ENCODE results near the gene CARD11. TPM values are rescaled to one million over a fixed set of nuclear protein-coding genes. Genes with fewer than 3 reads are reported as not detected.

CARD11 gene
- total RNA-seq, 1 donor from 2014 or later: 0.16 TPM

DNA sequence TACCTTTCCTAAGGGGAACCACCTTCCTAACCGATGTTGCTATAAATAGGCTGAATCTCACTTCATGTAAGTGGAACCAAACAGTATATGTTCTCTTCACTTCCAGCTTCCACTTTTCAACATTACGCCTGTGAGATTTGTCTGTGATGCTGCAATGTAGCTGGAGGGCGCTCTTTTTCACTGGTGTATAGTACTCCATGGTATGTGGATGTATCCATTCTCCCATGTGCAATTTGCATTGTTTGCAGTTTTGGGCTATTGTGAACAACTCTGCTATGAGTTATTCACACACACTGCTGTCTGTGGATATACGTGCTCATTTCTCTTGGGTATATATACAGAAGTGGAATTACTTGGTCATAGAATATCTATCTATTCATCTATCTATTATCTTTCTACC lies 123.6 kb downstream of the CARD11 start:
- TF ChIP-seq, protein P1, sequence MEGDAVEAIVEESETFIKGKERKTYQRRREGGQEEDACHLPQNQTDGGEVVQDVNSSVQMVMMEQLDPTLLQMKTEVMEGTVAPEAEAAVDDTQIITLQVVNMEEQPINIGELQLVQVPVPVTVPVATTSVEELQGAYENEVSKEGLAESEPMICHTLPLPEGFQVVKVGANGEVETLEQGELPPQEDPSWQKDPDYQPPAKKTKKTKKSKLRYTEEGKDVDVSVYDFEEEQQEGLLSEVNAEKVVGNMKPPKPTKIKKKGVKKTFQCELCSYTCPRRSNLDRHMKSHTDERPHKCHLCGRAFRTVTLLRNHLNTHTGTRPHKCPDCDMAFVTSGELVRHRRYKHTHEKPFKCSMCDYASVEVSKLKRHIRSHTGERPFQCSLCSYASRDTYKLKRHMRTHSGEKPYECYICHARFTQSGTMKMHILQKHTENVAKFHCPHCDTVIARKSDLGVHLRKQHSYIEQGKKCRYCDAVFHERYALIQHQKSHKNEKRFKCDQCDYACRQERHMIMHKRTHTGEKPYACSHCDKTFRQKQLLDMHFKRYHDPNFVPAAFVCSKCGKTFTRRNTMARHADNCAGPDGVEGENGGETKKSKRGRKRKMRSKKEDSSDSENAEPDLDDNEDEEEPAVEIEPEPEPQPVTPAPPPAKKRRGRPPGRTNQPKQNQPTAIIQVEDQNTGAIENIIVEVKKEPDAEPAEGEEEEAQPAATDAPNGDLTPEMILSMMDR (IDR thresholded peaks at IDR 0.05; ENCODE audit: borderline replicate concordance): no peak
- H3K4me1 ChIP-seq: peaks cover 11% of the 10 kb centered on the region
- H3K36me3 ChIP-seq: no peaks in the 10 kb centered on the region
- no peak for DNase-seq
- no peak overlapping the region for H3K4me3 ChIP-seq
- H3K27me3 ChIP-seq (ENCODE audit: low read depth): peaks cover 80% of the 10 kb centered on the region
- H3K9me3 ChIP-seq (replicated peaks): peaks cover 8% of the 10 kb centered on the region
- intact Hi-C loops (cut with micrococcal nuclease): no loop called here
- H3K27ac ChIP-seq (replicated peaks): no peak overlapping the region

DNA sequence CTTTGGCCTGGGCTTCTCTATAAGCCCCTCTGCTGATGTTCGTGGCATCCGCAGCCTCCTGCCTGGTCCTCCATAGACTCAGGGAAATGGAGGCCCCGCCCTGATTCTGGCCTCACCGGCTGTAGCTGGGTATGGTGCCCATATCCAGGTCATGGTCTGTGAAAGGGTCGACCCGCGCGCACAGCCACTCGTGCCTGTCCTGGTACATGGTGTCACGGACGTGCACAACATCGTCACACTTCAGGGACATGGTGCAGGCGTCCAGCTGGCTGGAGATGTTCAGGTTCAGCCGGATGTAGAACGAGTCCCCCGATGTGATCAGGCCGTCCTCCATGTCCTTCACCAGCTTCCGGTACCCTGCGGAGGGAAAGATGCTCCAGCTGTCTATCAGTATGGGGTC lies 124.4 kb downstream of the CARD11 start:
- intact Hi-C loops (cut with micrococcal nuclease): no loop called here
- TF ChIP-seq, protein P1 (IDR thresholded peaks at IDR 0.05; ENCODE audit: borderline replicate concordance): no peak
- Histone ChIP-seq H3K36me3 (no peaks in the 10 kb centered on the region), H3K27ac (replicated peaks) (no peak overlapping the region), H3K4me1 (peaks cover 11% of the 10 kb centered on the region), H3K9me3 (replicated peaks) (peaks cover 8% of the 10 kb centered on the region), H3K27me3 (ENCODE audit: low read depth) (peaks cover 78% of the 10 kb centered on the region), H3K4me3 (no peak overlapping the region)
- DNase-seq: no peak

DNA sequence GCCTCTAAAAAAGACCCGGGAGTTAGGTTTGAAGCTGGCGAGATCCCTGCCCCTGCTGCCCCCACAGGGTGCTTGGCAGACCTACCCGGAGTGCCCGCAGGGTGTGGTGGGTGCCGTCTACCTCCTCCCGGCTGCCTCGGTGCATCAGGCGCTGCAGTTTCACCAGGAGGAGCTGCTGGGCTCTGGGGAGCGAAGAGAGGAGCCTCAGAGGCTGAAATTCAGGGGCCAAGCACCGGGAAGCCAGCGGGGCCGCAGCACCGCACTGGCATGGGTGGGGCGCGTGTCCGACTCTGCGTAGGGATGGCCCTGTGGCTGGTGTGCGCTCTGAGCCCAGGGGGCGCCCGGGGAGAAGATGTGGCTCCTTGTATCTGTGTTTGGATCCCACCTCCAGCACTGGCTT lies 125.3 kb downstream of the CARD11 start:
- peaks cover 8% of the 10 kb centered on the region for H3K9me3 ChIP-seq (replicated peaks)
- peaks cover 78% of the 10 kb centered on the region for H3K27me3 ChIP-seq (ENCODE audit: low read depth)
- no peak for DNase-seq
- H3K4me1 ChIP-seq: peaks cover 11% of the 10 kb centered on the region
- intact Hi-C loops (cut with micrococcal nuclease): no loop called here
- H3K27ac ChIP-seq (replicated peaks): no peak overlapping the region
- TF ChIP-seq, protein P1 (IDR thresholded peaks at IDR 0.05; ENCODE audit: borderline replicate concordance): no peak
- H3K4me3 ChIP-seq: no peak overlapping the region
- H3K36me3 ChIP-seq: no peaks in the 10 kb centered on the region

DNA sequence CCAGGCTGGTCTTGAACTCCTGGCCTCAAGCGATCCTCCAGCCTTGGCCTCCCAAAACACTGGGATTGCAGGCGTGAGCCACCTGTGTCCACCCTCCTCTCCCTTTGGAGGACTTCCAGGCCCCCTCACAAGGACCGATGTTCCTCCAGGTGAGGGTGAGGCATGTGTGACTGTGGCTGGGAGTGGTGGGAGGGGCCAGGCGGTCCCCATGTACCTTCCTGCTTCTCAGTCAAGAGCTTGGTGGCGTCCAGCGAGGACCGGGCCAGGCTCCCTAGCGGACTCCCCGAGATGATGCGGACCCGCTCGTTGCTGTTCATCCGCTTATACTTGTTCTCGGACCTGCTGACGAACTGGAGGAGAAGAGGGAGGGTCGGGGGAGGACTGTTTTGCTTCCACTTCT lies 128.6 kb downstream of the CARD11 start:
- intact Hi-C loops (cut with micrococcal nuclease): no loop called here
- TF ChIP-seq, protein P1 (IDR thresholded peaks at IDR 0.05; ENCODE audit: borderline replicate concordance): no peak
- Histone ChIP-seq H3K36me3 (no peaks in the 10 kb centered on the region), H3K27me3 (ENCODE audit: low read depth) (peaks cover 80% of the 10 kb centered on the region), H3K9me3 (replicated peaks) (peaks cover 6% of the 10 kb centered on the region), H3K4me3 (no peak overlapping the region), H3K27ac (replicated peaks) (no peak overlapping the region), H3K4me1 (no peaks in the 10 kb centered on the region)
- no peak for DNase-seq

DNA sequence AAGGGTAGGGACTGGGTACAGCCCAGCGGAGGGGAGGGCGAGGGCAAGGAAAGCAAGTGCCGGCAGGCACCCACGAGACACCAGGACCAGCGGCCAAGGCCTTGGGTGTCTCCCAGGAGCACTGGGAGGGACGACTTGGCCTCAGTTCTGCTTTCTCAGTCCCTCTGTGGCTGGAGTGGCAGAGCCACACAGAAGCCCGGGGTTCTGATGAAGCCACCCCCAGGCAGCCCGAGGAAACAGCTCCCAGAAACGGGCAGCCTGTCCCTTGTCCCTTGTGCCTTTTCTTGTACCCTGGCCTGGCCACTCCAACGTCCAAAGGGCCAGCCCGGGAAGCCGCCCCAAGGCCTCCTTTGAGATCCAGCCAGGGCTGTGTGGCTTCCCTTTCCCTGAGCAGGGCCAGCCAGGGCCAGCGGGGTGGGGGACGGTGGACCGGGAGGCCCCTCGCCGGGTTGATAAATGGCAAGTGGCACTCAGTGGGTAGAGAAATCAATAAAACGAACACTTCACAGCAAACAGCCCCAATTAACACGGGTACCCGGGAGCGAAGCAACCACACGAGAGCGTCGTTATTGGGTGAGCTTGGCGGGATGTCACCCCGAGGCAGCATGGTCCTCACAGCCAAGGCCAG lies 129.8 kb downstream of the CARD11 start:
- Histone ChIP-seq H3K36me3 (no peaks in the 10 kb centered on the region), H3K27ac (replicated peaks) (no peak overlapping the region), H3K9me3 (replicated peaks) (no peaks in the 10 kb centered on the region), H3K4me1 (no peaks in the 10 kb centered on the region), H3K27me3 (ENCODE audit: low read depth) (peaks cover 71% of the 10 kb centered on the region), H3K4me3 (no peak overlapping the region)
- intact Hi-C loops (cut with micrococcal nuclease): no loop called here
- TF ChIP-seq, protein P1 (IDR thresholded peaks at IDR 0.05; ENCODE audit: borderline replicate concordance): no peak
- no peak for DNase-seq

All from left ventricle myocardium inferior (tissue), 1 donor.